ENCODE measurements around the gene AOPEP.

DNA sequence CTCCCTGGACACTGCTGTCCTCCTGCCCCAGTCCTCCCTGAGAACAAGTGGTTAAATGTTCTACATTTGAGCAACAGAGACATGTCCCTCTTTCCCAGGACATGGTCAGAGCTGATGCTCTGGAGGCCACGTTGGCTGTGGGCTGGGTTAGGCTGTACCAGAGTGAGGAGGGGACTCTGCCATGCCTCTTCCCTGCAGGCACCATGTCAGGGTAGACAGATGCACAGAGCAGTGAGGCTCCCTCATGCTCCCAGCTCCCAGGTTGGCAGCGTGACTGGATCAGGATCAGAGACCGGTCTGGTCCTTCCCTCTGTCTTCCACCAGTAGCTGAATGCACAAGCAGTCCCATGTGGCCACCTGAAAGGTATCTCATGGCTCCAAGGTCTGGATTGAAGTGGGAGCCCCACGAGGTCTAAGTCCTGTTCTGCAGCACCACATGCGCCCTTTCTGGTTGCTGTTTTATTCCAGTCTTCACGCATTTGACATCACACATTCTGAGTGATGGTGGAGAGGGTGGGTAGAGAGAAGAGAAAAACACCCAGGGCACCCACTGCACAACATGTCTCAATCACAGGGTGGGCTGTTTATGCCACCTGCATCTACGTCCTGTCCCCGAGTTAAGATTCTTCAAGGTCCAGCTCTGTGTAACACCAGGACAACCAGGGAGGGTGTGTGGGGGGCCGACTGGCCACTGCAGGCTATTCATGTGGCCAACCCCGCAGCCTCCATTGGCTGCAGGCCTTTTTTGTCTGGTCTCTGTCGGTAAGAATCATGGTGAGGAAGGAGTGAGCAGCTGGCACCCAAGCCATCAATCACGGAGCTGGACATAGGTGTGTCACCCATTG is 386.2 kb downstream of the AOPEP start:
- TF ChIP-seq POLR2A (IDR thresholded peaks at IDR 0.05): no peak
- TF ChIP-seq, protein P1, sequence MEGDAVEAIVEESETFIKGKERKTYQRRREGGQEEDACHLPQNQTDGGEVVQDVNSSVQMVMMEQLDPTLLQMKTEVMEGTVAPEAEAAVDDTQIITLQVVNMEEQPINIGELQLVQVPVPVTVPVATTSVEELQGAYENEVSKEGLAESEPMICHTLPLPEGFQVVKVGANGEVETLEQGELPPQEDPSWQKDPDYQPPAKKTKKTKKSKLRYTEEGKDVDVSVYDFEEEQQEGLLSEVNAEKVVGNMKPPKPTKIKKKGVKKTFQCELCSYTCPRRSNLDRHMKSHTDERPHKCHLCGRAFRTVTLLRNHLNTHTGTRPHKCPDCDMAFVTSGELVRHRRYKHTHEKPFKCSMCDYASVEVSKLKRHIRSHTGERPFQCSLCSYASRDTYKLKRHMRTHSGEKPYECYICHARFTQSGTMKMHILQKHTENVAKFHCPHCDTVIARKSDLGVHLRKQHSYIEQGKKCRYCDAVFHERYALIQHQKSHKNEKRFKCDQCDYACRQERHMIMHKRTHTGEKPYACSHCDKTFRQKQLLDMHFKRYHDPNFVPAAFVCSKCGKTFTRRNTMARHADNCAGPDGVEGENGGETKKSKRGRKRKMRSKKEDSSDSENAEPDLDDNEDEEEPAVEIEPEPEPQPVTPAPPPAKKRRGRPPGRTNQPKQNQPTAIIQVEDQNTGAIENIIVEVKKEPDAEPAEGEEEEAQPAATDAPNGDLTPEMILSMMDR (IDR thresholded peaks at IDR 0.05): no peak
